Dermis microvascular lymphatic vessel endothelial cell (primary cell): ENCODE results near the gene MMP28. TPM values are rescaled to one million over a fixed set of nuclear protein-coding genes. Genes with fewer than 3 reads are reported as not detected.

Experiments
- DNase-seq, 2 donors: peaks; one replicate each; pipeline versions ENCODE4 v3.0.0 to v3.0.0-alpha.2; 2010; ENCODE audit warnings: low read depth in 2 of 2
- total RNA-seq: library from RNA; depleted of rRNA; stranded (reverse); fragments of >200 nt; gene quantifications from 2 replicates; pipeline ENCODE4 v1.2.1, GENCODE V29; 2014

MMP28 gene
- total RNA-seq = 1.3 and 2.4 TPM in 2 replicates

- DNase-seq = peak in 1 of 2 donors; percentile 33
These were observed at the start of gene MMP28 for GRCh38 chr17:35795007-35795870. Gene MMP28, minus strand, starts transcription at chr17:35795641. Its CDS starts 264 bp downstream, at chr17:35795377.

DNA sequence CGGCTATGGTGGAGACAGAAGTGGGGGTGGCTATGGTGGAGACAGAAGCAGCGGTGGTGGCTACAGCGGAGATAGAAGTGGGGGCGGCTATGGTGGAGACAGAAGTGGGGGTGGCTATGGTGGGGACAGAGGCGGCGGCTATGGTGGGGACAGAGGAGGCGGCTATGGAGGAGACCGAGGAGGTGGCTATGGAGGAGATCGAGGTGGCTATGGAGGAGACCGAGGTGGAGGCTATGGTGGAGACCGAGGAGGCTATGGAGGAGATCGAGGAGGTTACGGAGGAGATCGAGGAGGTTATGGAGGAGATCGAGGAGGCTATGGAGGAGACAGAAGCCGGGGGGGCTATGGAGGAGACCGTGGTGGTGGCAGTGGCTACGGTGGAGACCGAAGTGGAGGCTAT, 49.1 kb upstream of the MMP28 start:
- no peak for DNase-seq

GRCh38 chr17:35843698-35844097, 48.3 kb upstream of the MMP28 start:
- no peak for DNase-seq

- no peak for DNase-seq
These were observed 46.8 kb upstream of the MMP28 start for GRCh38 chr17:35842239-35842638.

DNA sequence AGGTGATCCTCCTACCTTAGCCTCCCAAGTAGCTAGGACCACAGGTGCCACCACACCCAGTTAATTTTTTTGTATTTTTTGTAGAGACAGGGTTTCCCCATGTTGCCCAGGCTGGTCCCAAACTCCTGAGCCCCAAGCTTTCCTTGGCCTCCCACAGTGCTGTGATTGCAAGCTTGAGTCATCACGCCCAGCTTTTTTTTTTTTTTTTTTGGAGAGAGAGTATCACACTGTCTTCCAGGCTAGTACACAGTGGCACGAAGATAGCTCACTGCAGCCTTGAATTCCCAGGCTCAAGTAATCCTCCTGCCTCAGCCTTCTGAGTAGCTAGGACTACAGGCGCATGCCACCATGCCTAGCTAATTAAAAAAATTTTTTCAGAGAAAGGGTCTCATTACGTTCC, 46.1 kb upstream of the MMP28 start:
- no peak for DNase-seq

GRCh38 chr17:35841101-35841500, 45.7 kb upstream of the MMP28 start:
- DNase-seq = no peak

DNA sequence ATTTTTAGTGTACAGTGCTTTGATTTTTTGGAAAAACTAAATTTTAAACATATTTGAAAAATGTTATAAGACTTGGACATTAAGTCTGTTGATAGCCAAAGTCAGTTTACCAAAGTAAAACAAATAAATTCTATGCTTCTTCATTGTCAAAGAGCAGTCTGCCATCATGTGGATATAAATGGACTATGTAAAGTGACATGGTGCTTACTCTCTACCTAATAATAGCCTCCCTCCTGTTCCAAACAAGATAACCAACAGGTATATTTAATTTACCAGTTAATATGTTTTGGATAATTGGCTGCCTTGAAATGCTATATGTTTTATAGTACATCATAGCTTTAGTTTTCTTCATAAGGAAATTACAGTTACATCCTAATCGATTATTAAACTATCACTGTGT, 29.8 kb upstream of the MMP28 start:
- DNase-seq = no peak

DNA sequence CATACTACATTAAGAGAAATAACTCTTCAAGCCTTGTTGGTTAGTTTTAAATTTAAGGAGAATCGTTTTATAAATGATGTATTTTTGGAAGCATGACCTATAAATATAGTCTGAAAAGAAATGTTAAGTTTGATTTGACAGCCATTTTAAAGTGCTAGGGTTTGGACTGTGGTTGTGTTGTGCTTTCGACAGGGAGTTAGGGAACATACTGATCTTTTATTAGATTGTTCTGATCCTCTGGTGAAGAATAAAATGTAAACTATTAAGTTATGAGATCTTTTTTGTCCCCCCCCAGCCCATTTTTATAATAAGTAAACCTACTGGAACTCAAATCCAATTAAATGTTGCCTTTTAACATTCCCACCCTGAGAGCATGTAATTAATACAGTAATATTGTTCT, 25.9 kb upstream of the MMP28 start:
- no peak for DNase-seq

- no peak for DNase-seq
These were observed 24.0 kb upstream of the MMP28 start for GRCh38 chr17:35819455-35819854.

GRCh38 chr17:35817196-35817595, 21.8 kb upstream of the MMP28 start:
- DNase-seq = no peak

GRCh38 chr17:35816723-35817122, 21.3 kb upstream of the MMP28 start:
- no peak for DNase-seq

GRCh38 chr17:35812456-35812855, 17.0 kb upstream of the MMP28 start:
- DNase-seq = no peak

DNA sequence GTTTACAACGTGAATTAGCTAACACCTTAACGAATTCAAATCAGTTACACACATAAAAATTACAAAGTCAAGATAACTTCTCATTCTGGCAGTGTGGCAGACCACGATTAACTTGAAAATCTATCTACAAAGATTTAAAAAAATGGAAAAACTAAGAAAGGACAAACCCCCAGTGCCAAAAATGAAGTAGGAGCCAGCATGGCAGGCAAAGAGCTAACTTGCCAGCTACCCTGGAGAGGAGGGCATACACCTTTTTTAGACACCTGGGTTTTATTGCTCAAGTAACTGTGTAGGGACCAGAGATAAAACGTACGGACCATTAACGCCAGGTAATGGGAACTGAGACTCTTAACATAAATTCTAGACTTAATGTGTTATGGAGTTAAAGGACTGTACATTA, 16.3 kb upstream of the MMP28 start:
- DNase-seq = no peak

GRCh38 chr17:35809855-35810461, 14.5 kb upstream of the MMP28 start:
- DNase-seq = peak in 1 of 2 donors; percentile 52

GRCh38 chr17:35808962-35809854, 13.8 kb upstream of the MMP28 start, which contains the start of gene TAF15:
Gene TAF15, plus strand, starts transcription at chr17:35809484. Its CDS starts 86 bp downstream, at chr17:35809570.
- peak; percentile 97 to 99 for DNase-seq

DNA sequence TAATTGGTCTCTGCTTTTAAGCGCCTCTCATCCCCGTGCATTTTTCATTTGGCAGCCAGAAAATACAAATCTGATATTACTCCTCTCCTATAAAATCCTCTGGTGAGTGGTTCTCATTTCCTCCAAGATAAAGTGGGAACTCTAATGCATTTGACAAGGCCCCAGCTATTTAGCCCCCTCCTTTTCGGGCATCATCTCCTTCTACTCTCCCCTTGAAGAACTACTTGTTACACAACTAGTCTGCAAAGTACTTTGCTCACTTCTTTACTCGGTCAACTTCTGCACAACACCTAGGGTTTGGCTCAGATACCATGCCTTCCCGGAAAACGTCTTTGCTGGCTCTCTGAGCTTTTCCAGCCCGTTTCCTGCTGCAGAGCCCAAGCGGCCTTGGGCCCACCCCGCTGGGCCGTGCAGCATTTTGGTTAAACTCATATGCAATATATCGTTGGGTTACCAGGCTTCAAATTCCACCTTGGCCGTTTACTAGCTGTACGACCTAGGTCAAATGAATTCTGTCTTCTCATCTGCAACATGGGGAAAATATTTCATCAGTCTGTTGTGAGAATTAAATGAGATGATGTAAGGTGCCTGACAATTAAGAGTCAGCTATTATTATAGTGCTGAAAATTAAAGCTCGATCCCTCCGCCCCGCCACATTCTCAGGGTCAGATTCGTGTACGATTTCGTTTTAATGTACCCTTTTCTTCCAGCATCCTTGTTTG, 13.0 kb upstream of the MMP28 start:
- DNase-seq = peak in 1 of 2 donors; percentile 7

DNA sequence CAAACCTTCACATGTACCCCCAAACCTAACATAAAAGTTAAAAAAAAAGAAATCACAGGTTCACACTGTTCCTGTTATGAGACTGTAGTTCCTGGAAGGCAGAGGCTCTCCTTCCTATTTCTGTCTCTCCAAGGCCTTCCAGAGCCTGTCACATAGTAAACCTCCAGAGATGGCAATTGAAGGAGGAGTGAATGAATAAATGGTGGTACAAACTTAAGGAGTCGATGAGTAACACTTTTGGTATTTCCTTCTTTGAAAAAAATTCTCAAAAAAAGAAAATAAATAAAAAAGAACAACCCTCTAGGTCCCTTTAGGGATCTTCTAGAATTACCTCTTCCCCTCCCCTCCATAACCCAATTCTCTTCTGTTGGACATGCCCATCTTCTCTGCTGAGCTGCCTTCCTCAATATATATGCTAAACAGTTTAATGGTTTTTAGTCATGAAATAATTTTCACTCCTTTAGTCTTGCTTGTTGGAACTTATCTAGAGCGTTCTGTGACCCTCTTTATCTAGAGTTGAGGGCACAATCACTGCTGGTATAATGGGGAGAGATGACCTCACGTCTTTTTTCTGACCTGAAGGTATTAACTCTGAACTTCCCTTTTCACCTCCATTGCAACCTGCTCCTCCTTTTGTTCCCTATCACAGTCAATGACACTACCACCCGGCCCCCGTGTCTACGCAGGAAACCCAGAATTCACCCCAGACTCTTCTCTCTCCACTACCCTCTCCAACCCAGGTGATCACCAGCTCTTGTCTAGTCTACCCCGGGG, 12.1 kb upstream of the MMP28 start:
- DNase-seq = no peak

- peak; percentile 84 to 93 for DNase-seq
These were observed 9.3 kb upstream of the MMP28 start for GRCh38 chr17:35804658-35805192.

GRCh38 chr17:35801583-35802224, 6.3 kb upstream of the MMP28 start:
- DNase-seq = peak in 1 of 2 donors; percentile 98

- peak in 1 of 2 donors; percentile 59 for DNase-seq
These were observed 4.5 kb upstream of the MMP28 start for GRCh38 chr17:35799942-35800341.
